ENCODE results near the gene PALLD. TPM values are rescaled to one million over a fixed set of nuclear protein-coding genes. Genes with fewer than 3 reads are reported as not detected.

Gene PALLD
- total RNA-seq, 4 donors from 2014 or later: 93.3 to 214 (median 174) TPM

DNA sequence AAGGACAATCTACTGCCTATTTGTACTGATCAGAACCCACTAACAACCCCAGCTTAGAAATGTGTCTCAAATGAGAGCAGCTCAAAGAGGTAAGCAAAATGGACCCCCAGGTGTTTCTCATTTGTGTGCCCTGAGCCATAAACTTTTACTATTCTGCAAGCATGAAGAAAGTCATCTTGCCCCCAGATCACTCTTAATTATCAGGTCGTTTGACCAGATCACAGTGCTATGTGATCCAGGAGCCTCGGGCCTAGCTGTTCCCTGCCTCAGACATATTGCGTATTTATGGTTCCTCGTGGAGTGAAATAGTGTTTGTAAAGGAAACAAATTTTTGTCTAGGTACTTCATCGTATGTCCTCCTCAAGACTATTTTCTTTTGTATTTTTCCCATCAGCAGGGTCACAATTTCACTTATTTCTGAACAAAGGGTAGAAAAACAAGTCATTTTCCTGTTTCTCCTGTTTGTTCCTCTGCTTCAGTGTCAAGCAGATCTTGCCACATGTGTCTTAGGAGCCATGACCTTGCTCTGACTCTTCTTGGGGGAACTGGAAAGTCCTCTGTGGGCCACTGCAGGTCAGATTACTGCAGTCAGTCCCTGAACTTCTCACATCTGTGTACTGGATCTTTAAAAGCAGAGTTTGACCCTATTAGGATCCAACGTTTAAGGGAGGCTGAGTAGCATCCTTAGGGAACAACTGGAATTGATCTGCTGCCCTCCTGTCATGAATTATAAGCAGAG is 194.9 kb downstream of the PALLD start:
- WGBS, 2 donors: 59 to 67% methylated on average over 6 of the region's 6 CpGs
- Histone ChIP-seq H3K36me3 (no peaks in the 10 kb centered on the region), H3K27me3 (no peaks in the 10 kb centered on the region), H3K27ac (no peak overlapping the region), H3K9me3 (no peaks in the 10 kb centered on the region), H3K4me1 (peaks cover 0 to 10% (median 2%) of the 10 kb centered on the region in 4 donors), H3K4me3 (no peak overlapping the region)
- DNase-seq (ENCODE audit: low spot score in 2 of 2): no peak
- TF ChIP-seq EP300 (IDR thresholded peaks at IDR 0.05) (no peak), POLR2A (IDR thresholded peaks at IDR 0.05) (no peak)
- TF ChIP-seq, protein P1, sequence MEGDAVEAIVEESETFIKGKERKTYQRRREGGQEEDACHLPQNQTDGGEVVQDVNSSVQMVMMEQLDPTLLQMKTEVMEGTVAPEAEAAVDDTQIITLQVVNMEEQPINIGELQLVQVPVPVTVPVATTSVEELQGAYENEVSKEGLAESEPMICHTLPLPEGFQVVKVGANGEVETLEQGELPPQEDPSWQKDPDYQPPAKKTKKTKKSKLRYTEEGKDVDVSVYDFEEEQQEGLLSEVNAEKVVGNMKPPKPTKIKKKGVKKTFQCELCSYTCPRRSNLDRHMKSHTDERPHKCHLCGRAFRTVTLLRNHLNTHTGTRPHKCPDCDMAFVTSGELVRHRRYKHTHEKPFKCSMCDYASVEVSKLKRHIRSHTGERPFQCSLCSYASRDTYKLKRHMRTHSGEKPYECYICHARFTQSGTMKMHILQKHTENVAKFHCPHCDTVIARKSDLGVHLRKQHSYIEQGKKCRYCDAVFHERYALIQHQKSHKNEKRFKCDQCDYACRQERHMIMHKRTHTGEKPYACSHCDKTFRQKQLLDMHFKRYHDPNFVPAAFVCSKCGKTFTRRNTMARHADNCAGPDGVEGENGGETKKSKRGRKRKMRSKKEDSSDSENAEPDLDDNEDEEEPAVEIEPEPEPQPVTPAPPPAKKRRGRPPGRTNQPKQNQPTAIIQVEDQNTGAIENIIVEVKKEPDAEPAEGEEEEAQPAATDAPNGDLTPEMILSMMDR (IDR thresholded peaks at IDR 0.05): no peak

DNA sequence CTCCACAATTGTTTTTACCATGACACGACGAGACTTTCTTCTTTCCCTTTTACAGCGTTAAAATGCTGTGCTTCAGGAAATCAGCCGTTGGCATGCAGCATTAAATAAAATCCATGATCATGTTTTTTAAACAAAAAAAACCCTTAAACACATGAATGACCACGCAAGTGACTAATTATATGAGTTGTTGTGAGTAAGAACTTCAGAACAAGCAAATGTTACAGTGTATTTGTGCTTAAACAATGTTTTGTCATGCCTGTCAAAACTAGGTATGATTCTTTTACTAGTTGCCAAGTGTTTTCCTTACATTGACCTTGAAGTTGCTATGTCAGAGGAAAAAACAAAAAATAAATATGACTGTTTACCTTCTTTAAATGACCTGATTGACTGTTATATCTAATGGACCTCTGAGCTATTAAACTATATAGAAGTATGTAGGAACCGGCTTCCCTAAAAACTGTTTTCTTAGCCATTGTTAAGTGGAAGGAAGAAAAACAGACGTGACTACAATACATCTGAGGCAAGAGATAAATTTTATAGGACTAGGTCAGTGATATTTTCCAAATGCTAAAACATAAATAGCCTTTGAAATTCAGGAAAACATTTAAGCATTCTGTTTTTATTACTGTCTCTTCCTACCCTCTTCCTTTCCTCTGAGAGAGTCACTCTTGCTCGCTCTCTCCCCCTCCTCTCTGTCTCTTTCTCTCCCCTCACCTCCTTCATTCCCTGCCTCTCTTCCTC is 197.1 kb downstream of the PALLD start:
- DNase-seq (ENCODE audit: low spot score in 2 of 2): no peak
- Histone ChIP-seq H3K4me1 (peaks cover 0 to 10% (median 2%) of the 10 kb centered on the region in 4 donors), H3K9me3 (no peaks in the 10 kb centered on the region), H3K4me3 (peak overlapping the region in 1 of 4 donors; percentile 1), H3K36me3 (no peaks in the 10 kb centered on the region), H3K27ac (no peak overlapping the region), H3K27me3 (no peaks in the 10 kb centered on the region)
- no peak for TF ChIP-seq POLR2A (IDR thresholded peaks at IDR 0.05)
- no peak for TF ChIP-seq EP300 (IDR thresholded peaks at IDR 0.05)
- TF ChIP-seq, protein P1 (IDR thresholded peaks at IDR 0.05): no peak
- WGBS, 2 donors: 43 to 55% methylated on average over 8 of the region's 8 CpGs

DNA sequence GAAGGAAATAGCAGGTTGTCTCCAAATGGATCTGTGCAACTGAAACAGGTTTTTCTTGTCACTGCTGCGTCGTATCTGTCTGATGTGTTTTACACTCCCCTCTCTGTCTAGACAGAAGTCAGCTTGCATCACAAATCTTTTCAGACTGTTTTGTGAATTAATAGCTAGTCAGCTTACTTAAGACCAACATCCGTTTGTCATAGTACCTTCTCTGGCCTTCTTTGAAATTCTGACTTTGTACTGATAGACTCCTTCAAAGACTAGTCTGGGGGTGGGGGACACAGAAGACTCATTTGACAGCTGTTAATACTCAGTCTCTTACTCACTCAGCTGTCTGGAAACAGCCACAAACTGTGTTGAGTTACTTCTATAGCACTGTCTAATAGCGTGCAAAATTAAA is 197.8 kb downstream of the PALLD start:
- 86 to 94% methylated on average over 4 of the region's 4 CpGs for WGBS, 2 donors
- H3K4me1 ChIP-seq: peaks cover 0 to 10% (median 2%) of the 10 kb centered on the region in 4 donors
- H3K9me3 ChIP-seq: no peaks in the 10 kb centered on the region
- H3K27ac ChIP-seq: no peak overlapping the region
- H3K4me3 ChIP-seq: no peak overlapping the region
- TF ChIP-seq POLR2A (IDR thresholded peaks at IDR 0.05): no peak
- TF ChIP-seq, protein P1 (IDR thresholded peaks at IDR 0.05): no peak
- no peak for TF ChIP-seq EP300 (IDR thresholded peaks at IDR 0.05)
- DNase-seq (ENCODE audit: low spot score in 2 of 2): no peak
- no peaks in the 10 kb centered on the region for H3K27me3 ChIP-seq
- no peaks in the 10 kb centered on the region for H3K36me3 ChIP-seq

DNA sequence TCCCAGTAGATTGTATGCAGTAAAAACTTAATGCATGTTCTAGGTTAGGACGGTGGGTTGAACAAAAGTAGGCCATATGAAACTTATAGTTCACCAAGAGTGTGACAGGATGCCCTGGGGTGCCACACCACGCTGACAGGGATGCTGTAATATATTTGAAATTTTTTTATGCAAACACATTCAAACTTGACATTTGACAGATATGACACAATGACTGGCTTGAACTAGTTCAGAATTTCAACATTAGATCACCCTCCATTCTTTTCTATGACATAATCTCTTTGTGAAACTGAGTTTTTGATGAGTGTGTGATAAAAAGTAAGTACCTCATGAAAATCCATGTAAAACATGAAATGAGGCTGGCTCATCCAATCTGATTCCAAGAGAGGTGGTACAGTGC is 198.4 kb downstream of the PALLD start:
- WGBS, 2 donors: 65 to 73% methylated on average over 2 of the region's 2 CpGs
- no peak overlapping the region for H3K27ac ChIP-seq
- no peaks in the 10 kb centered on the region for H3K27me3 ChIP-seq

DNA sequence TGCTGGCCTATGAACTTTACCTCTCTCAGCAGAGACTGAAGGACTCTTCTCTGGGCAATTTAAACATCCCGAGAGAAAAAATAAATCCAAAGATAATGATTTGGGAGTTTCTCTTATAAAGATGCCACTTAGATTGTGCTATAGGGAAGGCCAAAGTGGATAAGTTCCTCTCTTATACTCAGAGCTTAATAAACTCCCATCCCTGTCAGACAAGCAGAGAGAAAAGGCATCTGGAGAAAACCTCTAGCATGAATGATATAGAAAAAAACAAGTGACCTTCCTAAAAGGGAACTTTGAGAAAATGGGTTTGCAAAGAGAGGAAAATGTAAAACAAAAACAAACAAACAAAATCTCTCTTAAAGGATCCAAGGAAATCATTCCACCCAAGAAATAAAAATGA is 199.4 kb downstream of the PALLD start:
- no peaks in the 10 kb centered on the region for H3K36me3 ChIP-seq
- TF ChIP-seq POLR2A (IDR thresholded peaks at IDR 0.05) (no peak), EP300 (IDR thresholded peaks at IDR 0.05) (no peak)
- TF ChIP-seq, protein P1 (IDR thresholded peaks at IDR 0.05): no peak
- WGBS, 2 donors: 48% methylated on average over 1 of the region's 1 CpG
- H3K27ac ChIP-seq: peak overlapping the region in 1 of 4 donors; percentile 13
- H3K4me1 ChIP-seq: peaks cover 0 to 10% (median 2%) of the 10 kb centered on the region in 4 donors
- H3K4me3 ChIP-seq: no peak overlapping the region
- no peak for DNase-seq (ENCODE audit: low spot score in 2 of 2)
- no peaks in the 10 kb centered on the region for H3K9me3 ChIP-seq
- H3K27me3 ChIP-seq: no peaks in the 10 kb centered on the region

More for the DNA sequence above, 198.4 kb downstream of the PALLD start:
- H3K9me3 ChIP-seq: no peaks in the 10 kb centered on the region
- no peak overlapping the region for H3K4me3 ChIP-seq
- H3K4me1 ChIP-seq: peaks cover 0 to 10% (median 2%) of the 10 kb centered on the region in 4 donors
- TF ChIP-seq POLR2A (IDR thresholded peaks at IDR 0.05) (no peak), EP300 (IDR thresholded peaks at IDR 0.05) (no peak)
- H3K36me3 ChIP-seq: no peaks in the 10 kb centered on the region
- no peak for DNase-seq (ENCODE audit: low spot score in 2 of 2)
